H54 (cell line): ENCODE measurements around the gene FANCI.
A peak's percentile ranks its signal among the peaks of the same experiment; 100 is the strongest.

Source experiments
- DNase-seq: peaks from one replicate; pipeline ENCODE4 v3.0.0; 2011; ENCODE audit warnings: low spot score, mixed read lengths; ENCODE audit not compliant: insufficient read length
- FAIRE-seq: peaks from 3 replicates; lab custom pipeline; 2011; peaks lifted over from hg19 to GRCh38; lab: Jason Lieb, UNC
- POLR2A ChIP-seq: IDR thresholded peaks from 2 replicates; pipeline ENCODE4 v1.6.1; 2011; ENCODE audit warnings: low read depth, mild to moderate bottlenecking, low read length

FANCI gene

DNA sequence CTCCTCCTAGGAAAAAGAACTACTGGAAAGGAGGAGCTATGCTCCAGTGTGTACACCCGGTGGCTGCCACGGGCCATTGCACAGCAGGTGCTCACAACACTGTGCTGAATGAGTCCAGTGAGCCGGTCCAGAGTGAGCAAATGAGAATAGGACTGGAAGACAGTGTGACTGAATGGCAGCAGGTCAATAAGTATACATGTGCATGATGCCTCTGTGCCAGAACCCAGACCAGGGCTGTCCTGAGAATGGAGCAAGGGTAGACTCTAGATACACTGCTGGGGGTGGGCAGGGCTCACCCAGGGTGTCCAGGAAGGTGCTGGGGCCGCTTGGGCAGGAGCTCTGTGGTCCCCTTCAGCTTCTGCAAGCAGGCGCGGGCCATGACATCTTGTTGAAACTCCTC, 82.5 kb downstream of the FANCI start:
- TF ChIP-seq POLR2A: no peak
- DNase-seq (no peak), FAIRE-seq (no peak)

DNA sequence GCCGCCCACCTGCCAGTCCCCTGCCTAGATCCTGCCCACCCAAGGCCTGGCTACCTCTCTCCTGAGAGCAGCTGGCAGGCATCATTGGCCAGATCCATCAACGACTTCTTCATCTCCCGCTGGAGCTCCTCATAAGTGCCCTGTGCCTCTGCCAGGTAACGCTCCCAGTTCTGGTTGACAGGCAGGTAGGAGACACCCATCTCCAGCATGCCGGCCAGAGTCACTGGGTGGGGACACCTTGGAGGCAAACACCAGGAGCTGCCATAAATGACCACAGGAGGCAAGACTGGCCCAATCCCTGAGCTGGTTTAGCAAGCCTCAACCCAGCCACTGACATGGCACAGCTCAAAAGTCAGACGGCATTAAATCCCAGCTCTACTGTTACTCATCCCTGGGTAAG, 83.3 kb downstream of the FANCI start:
- no peak for TF ChIP-seq POLR2A
- no peak for FAIRE-seq
- DNase-seq: no peak

DNA sequence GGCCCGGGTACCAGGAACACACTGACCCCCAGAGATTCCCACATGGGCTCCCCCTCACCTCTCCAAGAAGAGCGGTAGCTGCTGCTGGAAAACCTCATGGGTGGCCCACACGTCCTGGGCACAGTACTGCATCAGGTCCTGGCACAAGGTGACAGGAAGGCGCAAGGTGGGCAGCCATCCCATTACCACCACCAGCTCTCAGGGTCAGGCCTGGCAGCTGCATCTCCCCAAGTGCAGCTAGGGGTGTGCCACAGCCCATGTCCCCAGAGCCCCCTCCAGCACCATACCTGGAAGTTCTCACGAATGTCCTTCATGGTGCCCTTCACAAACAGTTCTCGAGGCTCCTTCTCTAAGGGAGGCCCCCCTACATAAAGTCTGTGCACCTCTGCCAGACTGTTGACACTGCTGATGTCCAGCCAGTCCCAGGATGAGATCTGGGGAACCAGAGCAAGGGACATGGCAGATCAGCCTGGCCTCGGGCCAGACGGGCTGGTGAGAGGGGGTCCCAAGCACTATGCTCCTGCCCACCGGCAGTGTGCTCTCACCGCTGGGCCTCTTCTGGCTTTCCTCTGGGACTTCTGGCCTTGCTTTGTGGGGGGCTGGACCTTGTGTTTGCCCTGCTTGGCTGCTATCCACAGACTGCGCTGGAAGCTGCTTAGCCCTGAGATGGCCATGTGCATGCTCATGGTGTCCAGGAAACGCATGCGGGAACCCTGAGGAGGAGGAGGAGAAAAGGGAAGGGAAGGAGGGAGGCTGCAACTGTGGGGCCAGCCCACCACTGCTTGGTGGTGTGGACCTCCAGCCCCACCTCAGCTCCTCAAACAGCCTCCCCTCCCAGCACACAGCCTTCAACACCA, 84.8 kb downstream of the FANCI start:
- TF ChIP-seq POLR2A: no peak
- FAIRE-seq (no peak), DNase-seq (no peak)

DNA sequence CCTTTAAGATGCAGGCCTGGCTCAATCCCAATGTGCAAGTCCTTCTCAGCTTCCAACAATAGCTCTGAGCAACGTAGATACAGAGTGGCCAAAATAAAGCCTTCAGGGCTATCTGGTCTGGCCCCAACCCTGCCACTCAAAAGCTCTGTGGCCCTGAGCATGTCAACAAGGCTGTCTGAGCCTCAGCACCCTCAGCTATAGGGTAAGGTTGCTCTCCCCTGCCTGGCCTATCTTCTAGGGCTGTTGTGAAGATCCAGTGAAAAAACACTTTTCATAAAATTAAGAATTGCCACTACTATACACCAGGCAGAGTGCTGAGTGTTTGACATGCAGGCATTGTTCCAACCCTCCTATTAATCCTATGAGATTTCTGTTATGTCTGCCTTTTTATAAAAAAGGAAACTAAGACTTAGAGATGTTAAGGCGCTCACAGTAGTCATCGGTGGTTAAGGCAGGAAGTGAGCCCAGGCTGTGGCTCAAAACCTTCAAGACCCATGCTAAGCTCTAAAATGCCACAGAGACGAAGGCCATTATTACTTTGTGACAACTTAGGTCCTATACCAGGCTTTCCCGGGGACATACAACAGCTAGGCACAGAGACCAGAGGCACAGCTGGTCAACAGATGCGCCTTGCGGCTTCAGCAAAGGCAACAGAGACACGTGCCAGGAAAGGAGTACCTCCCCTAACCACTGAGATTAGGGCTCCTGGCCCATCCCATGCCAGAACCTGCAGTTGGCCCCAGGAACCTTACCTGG, 85.7 kb downstream of the FANCI start:
- DNase-seq (no peak), FAIRE-seq (no peak)
- no peak for TF ChIP-seq POLR2A

DNA sequence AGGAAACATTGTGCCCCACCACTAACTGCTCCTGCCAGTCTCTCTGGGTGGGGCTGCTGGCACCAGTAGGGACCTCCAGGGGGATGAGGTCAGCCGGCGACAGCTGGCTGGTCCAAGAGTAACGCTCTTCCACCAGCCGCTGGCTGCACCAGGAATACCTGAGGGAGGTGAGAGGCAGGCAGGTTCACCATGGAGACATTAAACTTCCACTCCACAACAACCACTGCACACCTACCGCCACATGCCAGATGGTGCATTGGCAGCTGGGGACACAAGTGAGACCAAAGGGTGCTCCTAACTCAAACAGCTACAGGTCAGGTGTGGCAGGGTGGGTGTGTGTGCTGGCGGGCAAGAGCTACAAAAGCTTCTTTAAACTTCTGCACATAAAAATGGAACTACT, 86.3 kb downstream of the FANCI start:
- FAIRE-seq (no peak), DNase-seq (no peak)
- no peak for TF ChIP-seq POLR2A

DNA sequence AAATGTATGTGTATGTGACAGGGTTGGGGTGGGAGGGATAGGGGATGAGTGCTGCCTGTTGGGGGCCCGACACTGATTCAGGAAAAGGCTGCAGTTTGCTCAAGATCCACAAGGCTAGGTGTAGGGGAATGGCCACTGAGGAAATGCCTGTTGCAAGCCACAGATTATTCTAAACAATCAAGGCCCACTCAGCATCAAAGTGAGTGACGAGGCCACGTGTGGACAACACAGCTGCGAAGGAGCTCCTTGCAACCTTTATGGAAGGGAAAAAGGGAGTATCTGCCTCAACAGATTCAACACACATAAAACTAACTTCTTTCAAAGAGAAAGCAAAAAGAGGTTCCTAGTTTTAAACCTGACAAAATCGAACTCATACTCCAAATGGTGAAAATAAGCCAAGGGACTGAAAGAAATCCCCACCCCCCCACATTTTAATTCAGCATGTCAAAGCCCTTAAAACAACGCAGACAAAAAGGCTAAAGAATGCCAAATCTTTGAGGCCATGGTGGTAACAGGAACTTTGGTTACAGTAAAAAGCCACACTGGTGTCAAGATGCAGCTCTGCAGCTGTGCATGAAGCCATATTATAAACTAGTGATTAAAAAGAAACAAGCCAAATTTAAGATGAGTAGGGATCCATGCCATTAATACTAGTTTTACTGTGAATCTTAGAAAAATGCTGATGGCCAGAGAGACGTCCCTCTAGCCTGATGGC, 87.3 kb downstream of the FANCI start:
- FAIRE-seq (no peak), DNase-seq (no peak)
- TF ChIP-seq POLR2A: no peak

DNA sequence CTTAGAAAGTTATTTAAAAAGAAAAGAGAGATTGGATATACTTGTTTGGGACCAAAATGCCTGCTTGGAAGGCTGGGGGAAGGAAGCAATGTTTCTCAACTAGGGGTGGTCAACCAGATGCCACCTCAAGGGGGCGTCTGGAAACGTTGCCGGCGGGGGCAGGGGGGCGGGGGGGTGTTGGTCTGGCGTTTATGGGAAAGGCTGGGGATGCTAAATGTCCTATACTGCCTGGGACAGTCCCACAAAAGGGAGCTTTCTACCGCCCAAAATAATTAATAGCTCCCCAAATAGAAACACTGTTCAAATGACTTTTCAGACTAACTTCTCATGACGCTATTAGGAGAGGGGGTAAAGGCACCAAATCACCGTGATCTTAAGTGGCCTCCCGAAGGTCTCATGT, 88.7 kb downstream of the FANCI start:
- DNase-seq (no peak), FAIRE-seq (no peak)

DNA sequence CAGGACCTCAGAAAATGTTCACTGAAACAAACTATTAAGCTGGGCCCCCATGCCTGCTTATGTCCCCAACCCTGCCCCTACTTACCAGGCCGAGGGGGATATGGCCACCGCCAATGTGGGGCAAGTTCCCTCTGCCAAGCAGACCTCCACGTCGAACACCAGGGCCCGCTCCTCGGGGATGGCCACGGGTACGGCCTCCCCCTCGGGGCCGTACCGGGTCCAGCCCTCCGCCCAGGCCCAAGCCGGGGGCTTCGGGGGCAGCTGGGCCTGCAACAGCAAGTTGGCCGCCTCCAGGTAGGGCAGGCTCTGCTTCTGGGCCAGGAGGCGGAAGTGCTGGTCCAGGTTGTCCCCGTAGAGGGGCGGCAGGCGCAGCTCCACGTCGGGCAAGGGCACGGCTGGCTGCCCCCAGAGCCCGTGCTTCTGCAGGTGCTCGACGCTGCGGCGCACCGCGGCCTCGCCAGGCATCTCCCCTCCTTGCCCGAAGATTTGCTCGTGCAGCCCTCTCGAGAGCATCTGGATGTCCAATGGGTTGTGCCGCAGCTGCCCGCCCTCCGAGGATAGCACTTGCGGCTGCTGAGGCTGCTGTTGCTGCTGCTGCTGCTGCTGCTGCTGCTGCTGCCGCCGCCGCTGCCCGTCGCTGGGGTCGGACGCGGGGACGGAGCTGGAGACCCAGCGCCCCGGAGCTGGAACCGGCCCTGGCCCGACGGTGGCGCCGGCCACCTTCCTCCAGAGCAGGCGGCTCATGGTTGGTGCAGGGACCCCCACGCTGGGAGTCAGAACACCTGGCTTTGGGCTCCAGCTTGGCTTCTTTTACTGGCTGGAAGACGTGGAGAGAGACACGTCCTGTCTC, 89.5 kb downstream of the FANCI start:
- FAIRE-seq: no peak
- TF ChIP-seq POLR2A: no peak
- no peak for DNase-seq

More for the DNA sequence above, 88.7 kb downstream of the FANCI start:
- TF ChIP-seq POLR2A: no peak

DNA sequence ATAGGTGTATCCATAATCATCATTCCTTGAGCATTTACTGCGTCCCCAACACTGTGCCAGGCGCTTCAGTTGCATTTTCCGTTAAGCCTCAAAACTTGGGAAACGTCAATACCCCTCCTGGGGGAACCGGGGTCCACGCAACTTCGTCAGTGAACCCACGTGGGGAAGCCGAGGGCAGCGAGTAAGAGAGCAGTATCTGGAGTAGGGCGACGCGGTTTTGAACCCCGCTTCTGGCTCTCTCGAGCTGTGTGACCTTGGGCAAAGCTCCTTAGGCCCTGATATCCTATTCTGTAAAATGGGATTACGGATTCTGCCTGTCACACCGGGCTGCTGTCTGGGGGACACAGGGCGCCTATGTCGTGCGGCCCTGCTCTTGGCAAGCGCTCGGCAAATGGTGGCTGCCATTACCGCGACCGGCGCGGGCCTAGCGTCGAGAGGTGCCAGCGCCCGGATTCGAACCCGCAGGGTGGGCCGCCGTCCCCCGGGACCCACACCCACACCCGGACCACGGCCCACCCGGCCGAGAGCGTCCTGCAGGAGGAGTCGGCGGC, 90.3 kb downstream of the FANCI start:
- no peak for FAIRE-seq
- no peak for TF ChIP-seq POLR2A
- DNase-seq: no peak

DNA sequence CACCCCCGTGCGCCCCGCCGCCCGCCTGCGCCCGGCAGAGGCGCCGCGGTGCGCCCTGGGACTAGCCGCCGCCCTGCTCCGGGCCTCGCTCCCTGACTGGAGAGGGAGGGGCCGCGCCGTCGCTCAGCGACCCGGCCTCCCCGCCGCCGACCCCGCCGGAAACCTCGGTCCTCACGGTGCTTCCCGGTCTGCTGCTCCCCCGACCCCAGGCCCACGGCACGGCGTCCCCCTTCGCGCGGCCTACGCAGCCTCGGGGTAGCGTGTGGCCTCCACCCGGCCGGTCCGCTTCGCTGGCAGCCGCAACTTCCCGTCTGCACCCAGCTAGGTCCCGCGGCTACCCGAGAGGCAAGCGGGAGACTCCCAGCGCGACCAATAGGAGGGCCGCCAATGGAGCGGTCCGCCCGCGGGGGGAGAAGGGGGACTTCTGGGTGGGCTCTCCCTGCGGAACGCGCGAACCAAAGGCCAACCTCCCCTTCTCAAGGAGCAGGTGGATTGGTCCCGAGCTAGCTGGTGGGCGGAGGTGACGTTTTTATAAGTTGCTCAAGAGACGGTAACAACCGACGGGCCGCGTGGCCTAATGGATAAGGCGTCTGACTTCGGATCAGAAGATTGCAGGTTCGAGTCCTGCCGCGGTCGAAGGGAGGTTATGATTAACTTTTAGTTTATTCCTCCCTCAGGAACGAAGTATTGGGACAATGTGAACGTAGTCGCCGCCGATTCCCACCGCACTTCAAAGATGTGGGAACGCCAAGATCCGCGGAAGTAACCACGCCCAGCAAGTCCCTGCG, 90.9 kb downstream of the FANCI start, which contains the start of gene POLG:
TSS of gene POLG (minus strand) at position 315 of the 788 bp plus-strand sequence. CDS start 1,070 bp downstream, outside the sequence.
- TF ChIP-seq POLR2A: peak; percentile 99
- peak; percentile 86 for DNase-seq
- peak; percentile 38 for FAIRE-seq

DNA sequence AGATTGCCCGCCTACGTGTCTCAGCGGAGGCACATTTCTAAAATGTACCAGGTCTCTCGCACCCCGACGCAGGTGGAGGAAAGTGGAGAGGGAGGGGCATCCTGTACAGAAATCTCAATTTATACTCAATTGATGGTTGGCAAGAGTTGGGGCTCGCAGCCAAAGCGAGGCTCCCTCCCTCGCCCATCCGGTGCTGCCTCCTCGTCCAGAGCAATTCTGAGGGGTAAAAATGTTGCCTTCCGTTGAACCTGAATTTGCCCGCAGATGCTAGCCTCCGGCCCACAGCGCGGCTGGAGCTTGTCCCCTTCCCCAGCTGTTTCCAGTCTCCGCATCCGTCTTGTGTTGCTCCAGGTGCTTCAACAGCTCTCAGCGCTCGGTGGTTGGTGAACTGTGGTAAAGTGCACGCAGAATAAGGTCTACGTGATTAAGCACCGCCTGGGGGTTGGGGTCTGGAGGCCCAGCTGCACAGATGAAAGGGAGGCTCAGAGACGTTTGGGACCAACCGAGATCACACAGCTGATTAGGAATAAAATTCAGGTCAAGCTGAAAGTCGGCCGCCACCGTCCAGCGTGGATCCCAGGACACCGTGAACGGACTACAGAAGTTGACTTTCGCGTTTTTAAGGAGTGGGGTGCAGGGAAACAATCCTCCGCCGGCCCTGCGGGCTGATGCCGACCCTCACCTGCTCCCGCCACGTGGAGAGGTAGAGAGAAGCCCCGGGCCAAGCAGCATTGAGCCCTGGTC, 91.7 kb downstream of the FANCI start:
- FAIRE-seq (no peak), DNase-seq (peak; percentile 77)
- TF ChIP-seq POLR2A: no peak
